A549 (cell line): ENCODE data around the gene ZW10. TPM values are rescaled to one million over a fixed set of nuclear protein-coding genes. Genes with fewer than 3 reads are reported as not detected.

Experiments
- ATAC-seq, 2 experiments: fragments of 200-7000 bp in 1 of 2; fragments of >200 bp in 1 of 2; cut with Nextera tagmentation in 1 of 2; cut with Tn5 transposase in 1 of 2; 3 replicates each; pipeline versions ENCODE4 v1.8.0 to v1.9.1; 2018 to 2020; ENCODE audit warnings: mild to moderate bottlenecking in 1 of 2, moderate library complexity in 1 of 2
- CTCF ChIA-PET: fragments of 300-600 bp; sonication (Branson Sonifier 250); formaldehyde crosslinking; extraction: SDS; loops from one replicate; lab custom pipeline; 2021; ENCODE audit warnings: antibody characterized with exemption, inconsistent platforms; lab: Yijun Ruan, JAX
- POLR2A ChIA-PET: fragments of 350-600 bp; formaldehyde crosslinking; extraction: SDS; loops from one replicate; lab custom pipeline; 2021; ENCODE audit warnings: antibody characterized with exemption, inconsistent platforms; lab: Yijun Ruan, JAX
- DNase-seq, 2 experiments: peaks; one replicate each; pipeline versions ENCODE4 v3.0.0 to v3.0.0-alpha.2; 2011 to 2016; ENCODE audit warnings: low read depth in 1 of 2, low spot score in 1 of 2
- FAIRE-seq: peaks from 2 replicates; lab custom pipeline; 2011; peaks lifted over from hg19 to GRCh38; lab: Jason Lieb, UNC
- H3K27ac ChIP-seq, 2 experiments: fragments of >200 bp; sonication (Bioruptor Twin); formaldehyde crosslinking; 3 replicates each; pipeline ENCODE4 v1.5.1; 2016 to 2017
- H3K4me1 ChIP-seq: fragments of >200 bp; sonication (Bioruptor Twin); formaldehyde crosslinking; 3 replicates; pipeline ENCODE4 v1.6.1; 2016
- H3K4me2 ChIP-seq: fragments of >200 bp; sonication (Bioruptor Twin); formaldehyde crosslinking; 3 replicates; pipeline ENCODE4 v1.6.1; 2016
- H3K4me3 ChIP-seq: fragments of >200 bp; sonication (Bioruptor Twin); formaldehyde crosslinking; 3 replicates; pipeline ENCODE4 v1.5.1; 2016
- H3K9me3 ChIP-seq: fragments of >200 bp; sonication (Bioruptor Twin); formaldehyde crosslinking; 3 replicates; pipeline ENCODE4 v1.6.1; 2016
- CHD2 ChIP-seq: fragments of 150-350 bp; IDR thresholded peaks from 2 replicates; pipeline ENCODE4 v1.6.1; 2014; ENCODE audit warnings: low read length; ENCODE audit not compliant: partially characterized antibody
- EHMT2 ChIP-seq: fragments of 200-600 bp; sonication (generic); IDR thresholded peaks from 2 replicates; pipeline ENCODE4 v1.6.1; 2016; ENCODE audit warnings: antibody characterized with exemption, low read depth, mild to moderate bottlenecking, moderate library complexity
- FOSL2 ChIP-seq, 2 experiments: fragments of 450-650 bp in 1 of 2; fragments of >200 bp in 1 of 2; sonication (Bioruptor Twin) in 1 of 2; formaldehyde crosslinking; IDR thresholded peaks; 2 replicates each; pipeline versions ENCODE4 v1.5.0 to v1.6.1; 2016 to 2020; ENCODE audit warnings: mild to moderate bottlenecking in 1 of 2, moderate library complexity in 1 of 2
- HOXB5 ChIP-seq: fragments of 250-450 bp; sonication (Bioruptor Pico); IDR thresholded peaks from 2 replicates; pipeline ENCODE4 v1.5.0; 2020; ENCODE audit warnings: mild to moderate bottlenecking, moderate library complexity
- JUNB ChIP-seq: fragments of >200 bp; sonication (Bioruptor Twin); formaldehyde crosslinking; IDR thresholded peaks from 2 replicates; pipeline ENCODE4 v1.6.1; 2016
- KDM5A ChIP-seq: fragments of 200-600 bp; sonication (generic); IDR thresholded peaks from 2 replicates; pipeline ENCODE4 v1.6.1; 2016; ENCODE audit warnings: antibody characterized with exemption, mild to moderate bottlenecking
- MAZ ChIP-seq: fragments of 150-350 bp; IDR thresholded peaks from 2 replicates; pipeline ENCODE4 v1.6.1; 2014; ENCODE audit warnings: antibody characterized with exemption, low read depth, low read length, borderline replicate concordance
- NR3C1 ChIP-seq: fragments of >200 bp; sonication (Bioruptor Twin); formaldehyde crosslinking; IDR thresholded peaks from 3 replicates; pipeline ENCODE4 v1.6.1; 2017
- PHF8 ChIP-seq: fragments of 200-600 bp; sonication (generic); IDR thresholded peaks from 2 replicates; pipeline ENCODE4 v1.6.1; 2016; ENCODE audit warnings: low read depth, mild to moderate bottlenecking, antibody characterized with exemption, moderate library complexity, borderline replicate concordance
- SREBF2 ChIP-seq: fragments of 450-650 bp; IDR thresholded peaks from 2 replicates; pipeline ENCODE4 v1.6.1; 2014; ENCODE audit warnings: mild to moderate bottlenecking, moderate library complexity
- TFCP2L1 ChIP-seq: fragments of 250-450 bp; sonication (Bioruptor Pico); IDR thresholded peaks from 2 replicates; pipeline ENCODE4 v1.5.0; 2021; ENCODE audit warnings: mild to moderate bottlenecking
- ZNF302 ChIP-seq: fragments of 250-450 bp; sonication (Bioruptor Pico); IDR thresholded peaks from 2 replicates; pipeline ENCODE4 v1.9.0; 2021; ENCODE audit warnings: inconsistent platforms, mild to moderate bottlenecking, moderate library complexity
- ZSCAN20 ChIP-seq: fragments of 250-450 bp; sonication (Bioruptor Pico); IDR thresholded peaks from 2 replicates; pipeline ENCODE4 v1.8.0; 2022; ENCODE audit warnings: mild to moderate bottlenecking, moderate library complexity
- WGBS: methylation state at CpG from one replicate; pipeline ENCODE4 v1.1.6; 2017; ENCODE audit errors: missing lambda C conversion rate; 5-methylcytosine and 5-hydroxymethylcytosine counted together
- polyA plus RNA-seq, 4 experiments: library from polyadenylated mRNA; depleted of rRNA in 3 of 4; stranded (reverse); fragments of >200 nt; fragmentation: RNase III in 1 of 4; extraction: RNeasy Plus Mini Kit Qiagen cat#74134 plus additional on column Dnase treatment in 1 of 4; gene quantifications; 2 replicates in 3 of 4; 3 replicates in 1 of 4; pipeline ENCODE4 v1.2.3, GENCODE V29; 2011 to 2017
- TF ChIP-seq, protein P1 (sequence below): fragments of >200 bp; sonication (Bioruptor Twin); formaldehyde crosslinking; IDR thresholded peaks from 3 replicates; pipeline ENCODE4 v1.5.1; 2016
- TF ChIP-seq, protein P2 (sequence below): fragments of 450-650 bp; IDR thresholded peaks from 2 replicates; pipeline ENCODE4 v1.6.1; 2014; ENCODE audit warnings: antibody characterized with exemption
- TF ChIP-seq, protein P3 (sequence below): fragments of 200-600 bp; sonication (generic); IDR thresholded peaks from 2 replicates; pipeline ENCODE4 v1.6.1; 2016; ENCODE audit warnings: antibody characterized with exemption, mild to moderate bottlenecking, moderate library complexity
- TF ChIP-seq, protein P4 (sequence below): fragments of 250-450 bp; sonication (Bioruptor Pico); IDR thresholded peaks from 2 replicates; pipeline ENCODE4 v1.5.0; 2020; ENCODE audit warnings: low read depth, mild to moderate bottlenecking, moderate library complexity
- TF ChIP-seq, protein P5 (sequence below): IDR thresholded peaks from 2 replicates; pipeline ENCODE4 v1.6.1; 2012

ZW10 gene
- polyA plus RNA-seq, 2 of the 4 experiments (the other 2 are of a cell fraction), result 12.9 to 13.9 TPM

DNA sequence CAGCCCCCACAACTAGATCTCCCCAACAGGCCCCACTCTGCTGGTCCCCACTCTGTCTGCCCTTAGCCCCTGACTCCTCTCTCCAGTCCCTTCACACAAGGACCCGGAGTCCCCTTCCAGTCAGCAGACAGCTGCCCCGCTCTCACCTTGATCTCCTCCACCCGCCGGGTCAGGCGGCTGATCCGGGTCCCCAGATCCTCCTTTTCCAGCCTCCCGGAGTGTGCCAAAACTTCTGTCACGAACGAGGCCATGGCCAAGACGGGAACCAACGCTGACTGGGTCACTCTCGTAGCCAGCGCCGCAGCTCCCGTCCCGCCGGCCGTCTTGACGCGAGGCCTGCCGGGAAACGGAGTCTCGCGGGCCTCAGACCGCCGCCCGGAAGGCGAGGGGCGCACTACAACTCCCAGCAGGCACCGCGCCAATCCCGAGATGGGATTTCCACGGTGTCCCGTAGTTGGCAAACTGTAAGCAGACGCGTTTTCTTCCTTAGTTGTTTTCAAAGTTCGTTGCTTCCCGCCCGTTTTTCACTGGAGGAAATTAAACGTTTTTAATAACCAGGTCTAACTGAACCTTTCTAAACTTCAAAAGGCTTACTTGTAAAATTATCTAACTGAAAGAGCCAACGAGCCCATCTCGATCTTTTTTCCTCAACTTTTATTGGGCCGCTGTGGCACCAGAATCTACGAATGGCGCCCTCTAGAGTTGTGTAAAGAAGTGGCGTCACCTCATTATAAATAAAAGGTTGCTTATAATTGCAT, at the start of gene ZW10 (continued):
- TF ChIP-seq, protein P1, sequence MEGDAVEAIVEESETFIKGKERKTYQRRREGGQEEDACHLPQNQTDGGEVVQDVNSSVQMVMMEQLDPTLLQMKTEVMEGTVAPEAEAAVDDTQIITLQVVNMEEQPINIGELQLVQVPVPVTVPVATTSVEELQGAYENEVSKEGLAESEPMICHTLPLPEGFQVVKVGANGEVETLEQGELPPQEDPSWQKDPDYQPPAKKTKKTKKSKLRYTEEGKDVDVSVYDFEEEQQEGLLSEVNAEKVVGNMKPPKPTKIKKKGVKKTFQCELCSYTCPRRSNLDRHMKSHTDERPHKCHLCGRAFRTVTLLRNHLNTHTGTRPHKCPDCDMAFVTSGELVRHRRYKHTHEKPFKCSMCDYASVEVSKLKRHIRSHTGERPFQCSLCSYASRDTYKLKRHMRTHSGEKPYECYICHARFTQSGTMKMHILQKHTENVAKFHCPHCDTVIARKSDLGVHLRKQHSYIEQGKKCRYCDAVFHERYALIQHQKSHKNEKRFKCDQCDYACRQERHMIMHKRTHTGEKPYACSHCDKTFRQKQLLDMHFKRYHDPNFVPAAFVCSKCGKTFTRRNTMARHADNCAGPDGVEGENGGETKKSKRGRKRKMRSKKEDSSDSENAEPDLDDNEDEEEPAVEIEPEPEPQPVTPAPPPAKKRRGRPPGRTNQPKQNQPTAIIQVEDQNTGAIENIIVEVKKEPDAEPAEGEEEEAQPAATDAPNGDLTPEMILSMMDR, result peak; percentile 86
- no peak for TF ChIP-seq ZNF302 (CRISPR knock-in tag)
- 0 out of 2 replicates have a peak, but pooled peaks have one; percentile 20 for TF ChIP-seq KDM5A
- no peak for TF ChIP-seq NR3C1
- TF ChIP-seq, protein P2, sequence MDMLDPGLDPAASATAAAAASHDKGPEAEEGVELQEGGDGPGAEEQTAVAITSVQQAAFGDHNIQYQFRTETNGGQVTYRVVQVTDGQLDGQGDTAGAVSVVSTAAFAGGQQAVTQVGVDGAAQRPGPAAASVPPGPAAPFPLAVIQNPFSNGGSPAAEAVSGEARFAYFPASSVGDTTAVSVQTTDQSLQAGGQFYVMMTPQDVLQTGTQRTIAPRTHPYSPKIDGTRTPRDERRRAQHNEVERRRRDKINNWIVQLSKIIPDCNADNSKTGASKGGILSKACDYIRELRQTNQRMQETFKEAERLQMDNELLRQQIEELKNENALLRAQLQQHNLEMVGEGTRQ, result no peak
- TF ChIP-seq, protein P3, sequence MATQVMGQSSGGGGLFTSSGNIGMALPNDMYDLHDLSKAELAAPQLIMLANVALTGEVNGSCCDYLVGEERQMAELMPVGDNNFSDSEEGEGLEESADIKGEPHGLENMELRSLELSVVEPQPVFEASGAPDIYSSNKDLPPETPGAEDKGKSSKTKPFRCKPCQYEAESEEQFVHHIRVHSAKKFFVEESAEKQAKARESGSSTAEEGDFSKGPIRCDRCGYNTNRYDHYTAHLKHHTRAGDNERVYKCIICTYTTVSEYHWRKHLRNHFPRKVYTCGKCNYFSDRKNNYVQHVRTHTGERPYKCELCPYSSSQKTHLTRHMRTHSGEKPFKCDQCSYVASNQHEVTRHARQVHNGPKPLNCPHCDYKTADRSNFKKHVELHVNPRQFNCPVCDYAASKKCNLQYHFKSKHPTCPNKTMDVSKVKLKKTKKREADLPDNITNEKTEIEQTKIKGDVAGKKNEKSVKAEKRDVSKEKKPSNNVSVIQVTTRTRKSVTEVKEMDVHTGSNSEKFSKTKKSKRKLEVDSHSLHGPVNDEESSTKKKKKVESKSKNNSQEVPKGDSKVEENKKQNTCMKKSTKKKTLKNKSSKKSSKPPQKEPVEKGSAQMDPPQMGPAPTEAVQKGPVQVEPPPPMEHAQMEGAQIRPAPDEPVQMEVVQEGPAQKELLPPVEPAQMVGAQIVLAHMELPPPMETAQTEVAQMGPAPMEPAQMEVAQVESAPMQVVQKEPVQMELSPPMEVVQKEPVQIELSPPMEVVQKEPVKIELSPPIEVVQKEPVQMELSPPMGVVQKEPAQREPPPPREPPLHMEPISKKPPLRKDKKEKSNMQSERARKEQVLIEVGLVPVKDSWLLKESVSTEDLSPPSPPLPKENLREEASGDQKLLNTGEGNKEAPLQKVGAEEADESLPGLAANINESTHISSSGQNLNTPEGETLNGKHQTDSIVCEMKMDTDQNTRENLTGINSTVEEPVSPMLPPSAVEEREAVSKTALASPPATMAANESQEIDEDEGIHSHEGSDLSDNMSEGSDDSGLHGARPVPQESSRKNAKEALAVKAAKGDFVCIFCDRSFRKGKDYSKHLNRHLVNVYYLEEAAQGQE, result peak; percentile 73
- TF ChIP-seq EHMT2, result no peak
- no peak; the same call in 1 of the 2 replicates for TF ChIP-seq PHF8
- no peak for TF ChIP-seq JUNB
- no peak for TF ChIP-seq ZSCAN20
- no peak for TF ChIP-seq FOSL2 (IDR thresholded peaks at IDR 0.05)
- no peak for TF ChIP-seq FOSL2 (CRISPR knock-in tag; IDR thresholded peaks at IDR 0.05)
- TF ChIP-seq MAZ, result no peak
- TF ChIP-seq HOXB5 (CRISPR knock-in tag), result no peak
- no peak for TF ChIP-seq TFCP2L1 (CRISPR knock-in tag)
- TF ChIP-seq CHD2, result peak; percentile 62
- TF ChIP-seq, protein P4, sequence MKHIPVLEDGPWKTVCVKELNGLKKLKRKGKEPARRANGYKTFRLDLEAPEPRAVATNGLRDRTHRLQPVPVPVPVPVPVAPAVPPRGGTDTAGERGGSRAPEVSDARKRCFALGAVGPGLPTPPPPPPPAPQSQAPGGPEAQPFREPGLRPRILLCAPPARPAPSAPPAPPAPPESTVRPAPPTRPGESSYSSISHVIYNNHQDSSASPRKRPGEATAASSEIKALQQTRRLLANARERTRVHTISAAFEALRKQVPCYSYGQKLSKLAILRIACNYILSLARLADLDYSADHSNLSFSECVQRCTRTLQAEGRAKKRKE (CRISPR knock-in tag), result no peak

DNA sequence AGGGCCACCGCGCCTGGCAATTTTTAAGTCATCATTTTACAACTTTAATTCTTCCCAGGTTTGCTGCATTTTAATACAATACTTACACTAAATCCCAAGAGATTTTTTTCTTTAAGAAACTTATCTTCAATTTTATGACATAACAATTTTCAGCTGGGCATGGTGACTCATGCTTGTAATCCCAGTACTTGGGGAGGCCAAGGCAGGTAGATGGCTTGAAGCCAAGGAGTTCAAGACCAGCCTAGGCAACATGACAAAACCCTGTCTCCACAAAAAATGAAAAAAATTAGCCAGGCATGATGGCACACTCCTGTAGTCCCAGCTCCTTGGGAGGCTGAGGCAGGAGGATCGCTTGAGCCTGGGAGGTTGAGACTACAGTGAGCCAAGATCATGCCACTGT, 44.9 kb upstream of the ZW10 start:
- POLR2A ChIA-PET, result no interaction called here
- no peak for ATAC-seq
- DNase-seq, result no peak

More for the DNA sequence above, 44.9 kb upstream of the ZW10 start:
- no peak for FAIRE-seq
- no peaks in the 10 kb centered on the region for H3K4me1 ChIP-seq
- TF ChIP-seq SREBF2, result no peak
- TF ChIP-seq, protein P5, sequence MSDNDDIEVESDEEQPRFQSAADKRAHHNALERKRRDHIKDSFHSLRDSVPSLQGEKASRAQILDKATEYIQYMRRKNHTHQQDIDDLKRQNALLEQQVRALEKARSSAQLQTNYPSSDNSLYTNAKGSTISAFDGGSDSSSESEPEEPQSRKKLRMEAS, result no peak
- no peak overlapping the region for H3K4me3 ChIP-seq
- no peaks in the 10 kb centered on the region for H3K9me3 ChIP-seq
- CTCF ChIA-PET, result no interaction called here
- WGBS, result 91% methylated on average over 3 of the region's 3 CpGs
- H3K4me2 ChIP-seq, result no peak overlapping the region
- no peak overlapping the region for H3K27ac ChIP-seq
